GDM1 (cell line): ENCODE data around the gene CGB5.
"Not testable (repeated sequence)": the region's sequence is repeated elsewhere in the genome, so short reads cannot be mapped to it uniquely, and the experiment has no call there.

Source experiments
- DNase-seq: peaks from one replicate; lab custom pipeline; 2025; lab: John Stamatoyannopoulos, UW

Gene CGB5

DNA sequence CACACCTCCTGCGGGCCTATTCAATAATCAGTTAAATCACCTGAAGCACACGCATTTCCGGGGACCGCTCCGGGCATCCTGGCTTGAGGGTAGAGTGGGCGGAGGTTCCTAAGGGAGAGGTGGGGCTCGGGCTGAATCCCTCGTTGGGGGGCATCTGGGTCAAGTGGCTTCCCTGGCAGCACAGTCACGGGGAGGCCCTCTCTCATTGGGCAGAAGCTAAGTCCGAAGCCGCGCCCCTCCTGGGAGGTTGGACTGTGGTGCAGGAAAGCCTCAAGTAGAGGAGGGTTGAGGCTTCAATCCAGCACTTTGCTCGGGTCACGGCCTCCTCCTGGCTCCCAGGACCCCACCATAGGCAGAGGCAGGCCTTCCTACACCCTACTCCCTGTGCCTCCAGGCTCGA is at the start of gene CGB5:
Gene CGB5 (plus strand): TSS at position 301 of the 400 bp plus-strand sequence. CDS start 362 bp downstream, outside the sequence.
- not testable (repeated sequence) for DNase-seq

DNA sequence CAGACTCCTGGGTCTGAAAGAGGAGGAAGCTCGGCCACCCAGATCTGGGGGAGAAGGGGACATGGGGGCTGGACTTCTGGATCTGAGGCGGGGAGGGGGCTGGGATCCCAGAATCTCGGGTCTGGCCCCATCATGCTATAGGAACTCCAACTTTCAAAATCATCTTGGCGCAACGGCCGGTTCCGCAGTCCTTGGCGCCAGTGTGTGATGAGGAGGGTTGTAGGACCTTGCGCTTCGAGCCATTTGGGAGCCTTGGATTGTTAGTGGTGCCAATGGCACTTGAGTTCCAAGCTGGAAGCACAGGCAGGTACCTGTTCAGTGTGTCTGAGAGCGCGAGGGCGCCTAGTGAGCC is 49.6 kb upstream of the CGB5 start:
- DNase-seq, result no peak

GRCh38 chr19:48997972-48998371 is 45.7 kb upstream of the CGB5 start:
- DNase-seq, result peak; percentile 42

DNA sequence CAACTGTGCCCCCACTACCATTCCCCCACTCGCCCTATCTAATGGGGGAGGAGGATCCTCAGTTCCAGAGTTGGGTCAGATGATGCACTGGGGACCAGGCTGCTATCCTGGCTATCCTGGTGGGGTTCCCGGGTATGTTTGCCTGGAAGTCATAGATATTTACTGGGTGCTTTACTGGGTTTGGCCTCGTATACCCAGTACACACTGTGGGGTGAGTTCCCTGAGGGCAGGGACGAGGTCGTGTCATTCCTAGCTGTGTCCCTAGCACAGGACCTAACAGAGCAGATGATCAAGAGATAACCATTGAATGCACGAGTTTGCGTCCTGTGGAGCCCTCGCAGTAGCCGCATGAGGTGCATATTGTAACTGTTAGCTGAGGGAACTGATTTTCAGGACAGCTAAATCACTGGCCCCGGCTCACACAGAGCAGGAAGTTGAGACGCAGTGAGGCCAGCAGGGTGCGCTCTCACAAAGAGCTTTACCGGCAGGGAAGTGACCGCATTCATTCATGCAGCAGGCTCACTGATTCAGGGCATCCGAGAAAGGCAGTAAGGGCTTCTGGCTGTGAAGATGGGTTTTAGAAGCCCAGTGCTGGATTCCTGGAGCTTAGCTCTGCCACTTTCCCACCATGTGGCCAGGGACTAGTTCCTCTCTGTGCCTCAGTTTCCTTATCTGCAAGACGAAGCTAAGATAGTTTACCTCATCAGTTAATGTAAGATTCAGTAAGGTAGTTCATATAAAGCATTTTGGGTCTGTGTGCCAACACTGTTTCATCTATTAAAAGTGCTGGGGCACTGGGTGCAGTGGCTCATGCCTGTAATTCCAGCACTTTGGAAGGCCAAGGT is 43.9 kb upstream of the CGB5 start:
- no peak for DNase-seq

DNA sequence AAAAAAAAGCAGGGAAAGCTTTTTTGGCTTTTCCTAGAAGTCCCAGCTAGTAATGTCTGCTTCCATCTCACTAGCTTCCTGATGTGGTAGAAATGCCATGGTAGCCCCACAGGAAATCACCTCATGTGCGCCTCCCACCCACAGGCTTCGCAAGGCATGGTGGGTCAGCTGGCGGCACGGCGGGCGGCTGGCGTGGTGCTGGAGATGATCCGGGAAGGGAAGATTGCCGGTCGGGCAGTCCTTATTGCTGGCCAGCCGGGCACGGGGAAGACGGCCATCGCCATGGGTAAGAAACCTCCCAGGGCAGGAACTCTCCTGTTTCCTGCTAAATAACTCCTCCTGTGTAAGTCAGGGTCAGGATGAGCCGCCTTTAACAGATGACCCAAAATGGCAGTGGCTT is 39.5 kb upstream of the CGB5 start:
- no peak for DNase-seq

GRCh38 chr19:49004964-49005614 is 38.6 kb upstream of the CGB5 start:
- no peak for DNase-seq

- DNase-seq, result no peak
Observed at GRCh38 chr19:49006905-49007304, 36.7 kb upstream of the CGB5 start.

DNA sequence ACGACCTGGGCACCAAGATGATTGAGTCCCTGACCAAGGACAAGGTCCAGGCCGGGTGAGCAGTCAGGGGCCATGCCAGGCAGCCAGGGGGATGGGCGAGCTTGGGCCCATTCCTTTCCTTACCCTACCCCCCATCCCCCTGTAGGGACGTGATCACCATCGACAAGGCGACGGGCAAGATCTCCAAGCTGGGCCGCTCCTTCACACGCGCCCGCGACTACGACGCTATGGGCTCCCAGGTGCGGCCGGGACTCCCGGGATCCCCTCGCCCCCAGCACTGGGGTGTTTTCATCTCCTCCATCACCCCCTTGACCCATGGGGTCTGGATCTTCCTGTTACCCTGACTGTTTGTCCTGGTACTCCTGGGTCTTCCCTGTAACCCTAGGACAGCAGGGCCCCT is 33.8 kb upstream of the CGB5 start:
- no peak for DNase-seq

GRCh38 chr19:49010453-49010852 is 33.2 kb upstream of the CGB5 start:
- no peak for DNase-seq

GRCh38 chr19:49011194-49011593 is 32.5 kb upstream of the CGB5 start:
- no peak for DNase-seq

GRCh38 chr19:49014123-49014869 is 29.4 kb upstream of the CGB5 start:
- DNase-seq, result no peak

DNA sequence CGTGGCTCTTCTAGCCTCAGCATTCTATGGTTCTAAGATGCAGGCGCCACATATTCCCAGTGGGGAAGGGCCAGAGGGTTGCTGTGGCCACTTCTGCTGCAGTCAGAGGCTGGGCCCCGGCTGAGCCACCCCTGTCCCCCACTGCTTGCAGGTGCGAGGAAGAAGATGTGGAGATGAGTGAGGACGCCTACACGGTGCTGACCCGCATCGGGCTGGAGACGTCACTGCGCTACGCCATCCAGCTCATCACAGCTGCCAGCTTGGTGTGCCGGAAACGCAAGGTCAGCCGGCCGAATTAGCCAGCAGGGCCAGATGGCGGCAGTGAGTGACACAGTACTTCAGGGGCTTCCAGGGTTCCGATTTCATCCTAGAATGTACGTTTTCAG is 28.8 kb upstream of the CGB5 start:
- DNase-seq, result no peak

GRCh38 chr19:49016067-49016839 is 27.4 kb upstream of the CGB5 start:
- DNase-seq, result no peak

GRCh38 chr19:49017041-49017665 is 26.5 kb upstream of the CGB5 start, which contains the start of gene LHB:
TSS of gene LHB (minus strand) at chr19:49017091. CDS start at chr19:49017081, 10 bp downstream.
- DNase-seq, result no peak

- no peak for DNase-seq
Observed at GRCh38 chr19:49017666-49018351, 25.8 kb upstream of the CGB5 start.

GRCh38 chr19:49018388-49019241 is 25.0 kb upstream of the CGB5 start:
- not testable (repeated sequence) for DNase-seq

DNA sequence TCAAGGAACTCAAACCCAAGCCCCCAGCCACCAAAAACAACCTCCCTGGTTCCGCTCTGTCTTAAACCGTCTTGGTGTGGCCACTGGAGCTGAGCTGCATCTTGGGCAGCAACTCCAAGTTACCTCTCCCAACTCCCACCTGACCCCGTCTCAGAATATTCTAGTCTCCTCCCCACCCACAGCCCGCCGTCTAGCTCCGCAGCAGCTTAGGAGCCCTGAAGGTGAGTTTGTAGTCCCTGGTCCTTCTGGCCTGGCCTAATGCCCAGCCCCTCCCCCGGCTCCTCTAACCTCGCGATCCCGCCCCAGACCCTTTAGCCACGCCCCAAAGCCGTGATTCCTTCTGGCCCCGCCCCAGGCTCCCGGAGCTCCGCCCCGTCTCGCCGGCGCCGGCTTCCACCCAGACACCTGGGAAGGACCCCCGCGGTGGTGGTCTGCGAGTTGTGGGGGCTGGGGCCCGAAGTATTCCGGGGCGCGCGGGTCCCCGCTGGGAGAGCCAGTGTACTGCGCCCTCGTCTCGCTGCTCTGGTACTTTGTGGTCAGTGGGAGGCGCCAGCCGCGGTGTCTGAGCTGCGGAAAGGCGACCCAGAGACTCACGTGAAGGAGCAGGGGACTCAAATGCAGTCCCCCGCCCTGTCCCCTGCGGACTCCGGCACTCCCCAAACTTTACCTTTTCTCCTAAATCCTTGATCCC is 24.3 kb upstream of the CGB5 start:
- DNase-seq, result no peak

GRCh38 chr19:49020342-49020741 is 23.3 kb upstream of the CGB5 start:
- DNase-seq, result no peak
